Endothelial cell of umbilical vein (primary cell): ENCODE data around the gene TANGO6.

Experiments used
- CTCF ChIP-seq, 2 donors: IDR thresholded peaks; 1 replicate in 1 of 2; 2 replicates in 1 of 2; pipeline ENCODE4 v1.5.1; 2011; ENCODE audit warnings: low read length in 2 of 2, mild to moderate bottlenecking in 2 of 2, moderate library complexity in 2 of 2, control low read depth in 1 of 2, inconsistent platforms in 1 of 2, low read depth in 1 of 2; ENCODE audit not compliant: insufficient read depth in 1 of 2; ENCODE audit errors: extremely low read depth in 1 of 2
- EZH2 ChIP-seq: IDR thresholded peaks from 2 replicates; pipeline ENCODE4 v1.6.1; 2012; ENCODE audit warnings: borderline replicate concordance, low read depth, mild to moderate bottlenecking, moderate library complexity, low read length, inconsistent platforms; ENCODE audit not compliant: severe bottlenecking
- FOS ChIP-seq: IDR thresholded peaks from 2 replicates; pipeline ENCODE4 v1.6.1; 2011; ENCODE audit warnings: mild to moderate bottlenecking, low read length, moderate library complexity, borderline replicate concordance; ENCODE audit not compliant: insufficient read depth
- GATA2 ChIP-seq: IDR thresholded peaks from 2 replicates; pipeline ENCODE4 v1.7.0; 2011; ENCODE audit warnings: low read depth, mild to moderate bottlenecking, moderate library complexity, mixed read lengths, low read length; ENCODE audit not compliant: insufficient read length, insufficient read depth
- JUN ChIP-seq: IDR thresholded peaks from 2 replicates; pipeline ENCODE4 v1.6.1; 2011; ENCODE audit warnings: borderline replicate concordance, low read depth; ENCODE audit not compliant: insufficient read length, insufficient read depth
- MAX ChIP-seq: IDR thresholded peaks from 2 replicates; pipeline ENCODE4 v1.6.1; 2011; ENCODE audit not compliant: insufficient read depth, insufficient read length
- MYC ChIP-seq: IDR thresholded peaks from one replicate; pipeline ENCODE4 v1.6.1; 2011; ENCODE audit warnings: mild to moderate bottlenecking, low read depth, low read length
- POLR2A ChIP-seq: IDR thresholded peaks from 2 replicates; pipeline ENCODE4 v1.6.1; 2012; ENCODE audit warnings: low read depth, mild to moderate bottlenecking, control low read depth, low read length
- POLR2AphosphoS5 ChIP-seq: IDR thresholded peaks from 2 replicates; pipeline ENCODE4 v1.6.1; 2012; ENCODE audit warnings: low read depth, mild to moderate bottlenecking, control low read depth, low read length, moderate library complexity; ENCODE audit not compliant: insufficient read depth

- TF ChIP-seq CTCF (IDR thresholded peaks at IDR 0.05; ENCODE audit: extremely low read depth in 1 of 2, insufficient read depth in 1 of 2, low read depth in 1 of 2, low read length in 2 of 2) = no peak
- no peak for TF ChIP-seq POLR2A
- TF ChIP-seq FOS = no peak
- TF ChIP-seq POLR2AphosphoS5 = no peak
- TF ChIP-seq MAX = no peak
- TF ChIP-seq EZH2 = no peak
- no peak for TF ChIP-seq JUN
- TF ChIP-seq GATA2 = no peak
- TF ChIP-seq MYC = no peak
Observed at GRCh38 chr16:68969338-68969737, 126.0 kb downstream of the TANGO6 start.
